ENCODE results near the gene LY6G6F.

DNA sequence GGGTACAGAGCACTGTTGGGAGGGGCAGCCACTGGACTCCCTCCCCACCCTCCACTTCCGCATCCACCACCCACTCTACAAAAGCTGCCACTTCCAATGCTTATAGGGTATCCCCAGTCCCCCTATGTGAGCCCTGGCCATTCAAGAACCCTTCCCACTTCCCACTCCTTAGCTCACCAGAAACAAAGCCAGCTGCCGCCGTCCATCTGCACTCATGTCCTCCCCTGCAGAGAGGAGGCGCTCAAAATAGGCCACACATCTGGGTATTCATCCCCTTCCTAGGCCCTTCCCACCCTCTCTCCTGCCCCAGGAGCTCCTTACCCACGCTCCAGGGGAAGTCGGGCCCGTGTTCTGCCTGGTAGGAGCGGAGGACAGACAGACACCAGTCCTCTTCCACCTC lies 19.3 kb upstream of the LY6G6F start:
- TF ChIP-seq GATA2 (IDR thresholded peaks at IDR 0.05; ENCODE audit: low read depth, low read length) (no peak), GATA3 (IDR thresholded peaks at IDR 0.05; ENCODE audit: low read depth, low read length) (no peak)

Data from SH-SY5Y (cell line).